ENCODE results near the gene GATA5. TPM values are rescaled to one million over a fixed set of nuclear protein-coding genes. Genes with fewer than 3 reads are reported as not detected.
"Not testable (repeated sequence)": the region's sequence is repeated elsewhere in the genome, so short reads cannot be mapped to it uniquely, and the experiment has no call there.

GATA5 gene
- total RNA-seq, 1 donor from 2014 or later, result not detected

- peaks cover 11% of the 10 kb centered on the region for H3K27me3 Mint-ChIP-seq
- no peaks in the 10 kb centered on the region for H3K4me1 Mint-ChIP-seq
- no peak for TF ChIP-seq CTCF (IDR thresholded peaks at IDR 0.05)
- ATAC-seq (ENCODE audit: low read depth), result no peak
- CTCF ChIA-PET, result no interaction called here
- H3K4me3 Mint-ChIP-seq, result no peak within 1 kb of the TSS
- DNase-seq, result no peak
- no peaks in the 10 kb centered on the region for H3K36me3 Mint-ChIP-seq (ENCODE audit: low read depth)
- no peaks in the 10 kb centered on the region for H3K9me3 Mint-ChIP-seq
- H3K27ac Mint-ChIP-seq, result no peak within 1 kb of the TSS
- POLR2A ChIA-PET, result no interaction called here
- intact Hi-C loops (cut with micrococcal nuclease), result no loop called here
Measured at GRCh38 chr20:62427172-62428001, 48.4 kb downstream of the GATA5 start, which contains the start of gene RBBP8NL. Gene RBBP8NL, minus strand, starts transcription at chr20:62427539. Its CDS starts 7,892 bp downstream, at chr20:62419647.

GRCh38 chr20:62426699-62427131, 49.1 kb downstream of the GATA5 start:
- no peak for TF ChIP-seq CTCF (IDR thresholded peaks at IDR 0.05)
- ChIA-PET CTCF (no interaction called here), POLR2A (no interaction called here)
- no peak overlapping the region for H3K27ac Mint-ChIP-seq
- intact Hi-C loops (cut with micrococcal nuclease), result no loop called here
- H3K27me3 Mint-ChIP-seq, result peaks cover 7% of the 10 kb centered on the region
- H3K9me3 Mint-ChIP-seq, result no peaks in the 10 kb centered on the region
- H3K4me3 Mint-ChIP-seq, result no peak overlapping the region
- H3K4me1 Mint-ChIP-seq, result no peaks in the 10 kb centered on the region
- ATAC-seq (ENCODE audit: low read depth) (no peak), DNase-seq (no peak)
- H3K36me3 Mint-ChIP-seq (ENCODE audit: low read depth), result no peaks in the 10 kb centered on the region

GRCh38 chr20:62426059-62426348, 49.8 kb downstream of the GATA5 start:
- intact Hi-C loops (cut with micrococcal nuclease); H3K9me3 Mint-ChIP-seq; POLR2A ChIA-PET; DNase-seq; H3K27me3 Mint-ChIP-seq; CTCF ChIA-PET; H3K4me3 Mint-ChIP-seq; ATAC-seq (ENCODE audit: low read depth); H3K27ac Mint-ChIP-seq; H3K36me3 Mint-ChIP-seq (ENCODE audit: low read depth); H3K4me1 Mint-ChIP-seq: not testable (repeated sequence)

GRCh38 chr20:62425281-62426058, 50.3 kb downstream of the GATA5 start:
- Mint-ChIP-seq H3K27me3 (peaks cover 3% of the 10 kb centered on the region), H3K4me3 (no peak overlapping the region), H3K27ac (no peak overlapping the region), H3K4me1 (no peaks in the 10 kb centered on the region), H3K9me3 (no peaks in the 10 kb centered on the region), H3K36me3 (ENCODE audit: low read depth) (no peaks in the 10 kb centered on the region)
- CTCF ChIA-PET, result no interaction called here
- TF ChIP-seq CTCF (IDR thresholded peaks at IDR 0.05), result no peak
- POLR2A ChIA-PET, result no interaction called here
- intact Hi-C loops (cut with micrococcal nuclease), result no loop called here
- DNase-seq, result no peak
- ATAC-seq (ENCODE audit: low read depth), result no peak

- no peaks in the 10 kb centered on the region for H3K9me3 Mint-ChIP-seq
- intact Hi-C loops (cut with micrococcal nuclease), result no loop called here
- H3K27me3 Mint-ChIP-seq, result peaks cover 3% of the 10 kb centered on the region
- DNase-seq, result no peak
- no peaks in the 10 kb centered on the region for H3K4me1 Mint-ChIP-seq
- H3K4me3 Mint-ChIP-seq, result no peak overlapping the region
- H3K36me3 Mint-ChIP-seq (ENCODE audit: low read depth), result no peaks in the 10 kb centered on the region
- no peak for ATAC-seq (ENCODE audit: low read depth)
- no peak for TF ChIP-seq CTCF (IDR thresholded peaks at IDR 0.05)
- POLR2A ChIA-PET, result no interaction called here
- H3K27ac Mint-ChIP-seq, result no peak overlapping the region
- CTCF ChIA-PET, result no interaction called here
Measured at GRCh38 chr20:62424249-62425107, 51.3 kb downstream of the GATA5 start.
